Endothelial cell of hepatic sinusoid (primary cell): Measurements from ENCODE around the gene AFF3.

ENCODE experiments used
- in situ Hi-C: cut with HindIII; loops from 2 replicates; pipeline ENCODE4 v1.10.0; 2017; ENCODE audit warnings: low sequenced_read_pairs

Gene AFF3

GRCh38 chr2:99660616-99661406, 481.6 kb downstream of the AFF3 start:
- in situ Hi-C loops: no loop called here

GRCh38 chr2:99659874-99660273, 482.5 kb downstream of the AFF3 start:
- in situ Hi-C loops: no loop called here

- in situ Hi-C loops: no loop called here
Observed at GRCh38 chr2:99657691-99658258, 484.6 kb downstream of the AFF3 start.

GRCh38 chr2:99656994-99657393, 485.4 kb downstream of the AFF3 start:
- in situ Hi-C loops: no loop called here

- in situ Hi-C loops: loop anchor here (5.0 kb wide), 1 partner anchor 84 kb away; no protein-coding TSS in a partner anchor
Observed at GRCh38 chr2:99653433-99653832, 489.0 kb downstream of the AFF3 start.

- in situ Hi-C loops: loop anchor here (5.0 kb wide), 1 partner anchor 84 kb away; no protein-coding TSS in a partner anchor
Observed at GRCh38 chr2:99652862-99653261, 489.5 kb downstream of the AFF3 start.

GRCh38 chr2:99651930-99652670, 490.3 kb downstream of the AFF3 start:
- in situ Hi-C loops: loop anchor here (5.0 kb wide), 1 partner anchor 85 kb away; no protein-coding TSS in a partner anchor

GRCh38 chr2:99648906-99649789, 493.2 kb downstream of the AFF3 start:
- in situ Hi-C loops: no loop called here

- in situ Hi-C loops: no loop called here
Observed at GRCh38 chr2:99648178-99648844, 494.1 kb downstream of the AFF3 start.

GRCh38 chr2:99645960-99646359, 496.4 kb downstream of the AFF3 start:
- in situ Hi-C loops: no loop called here

- in situ Hi-C loops: no loop called here
Observed at GRCh38 chr2:99644419-99644787, 498.0 kb downstream of the AFF3 start.

GRCh38 chr2:99643787-99644418, 498.5 kb downstream of the AFF3 start:
- in situ Hi-C loops: no loop called here

GRCh38 chr2:99641999-99642398, 500.4 kb downstream of the AFF3 start:
- in situ Hi-C loops: no loop called here

- in situ Hi-C loops: no loop called here
Observed at GRCh38 chr2:99640635-99641151, 501.7 kb downstream of the AFF3 start.

GRCh38 chr2:99638791-99639190, 503.6 kb downstream of the AFF3 start:
- in situ Hi-C loops: no loop called here

GRCh38 chr2:99637159-99637697, 505.2 kb downstream of the AFF3 start:
- in situ Hi-C loops: no loop called here

- in situ Hi-C loops: no loop called here
Observed at GRCh38 chr2:99636144-99637034, 506.0 kb downstream of the AFF3 start.

- in situ Hi-C loops: no loop called here
Observed at GRCh38 chr2:99635710-99636109, 506.7 kb downstream of the AFF3 start.
